RWPE2 (cell line): Measurements from ENCODE around the gene SLC30A10.
"Not testable (repeated sequence)": the region's sequence is repeated elsewhere in the genome, so short reads cannot be mapped to it uniquely, and the experiment has no call there.

Experiments
- ATAC-seq: fragments of 200-7000 bp; cut with Tn5 transposase; 3 replicates; pipeline ENCODE4 v1.9.1; 2021; ENCODE audit warnings: low read depth
- DNase-seq: peaks from one replicate; pipeline ENCODE4 v3.0.0-alpha.2; 2020; ENCODE audit warnings: low spot score
- H3K27ac ChIP-seq: fragments of 450-650 bp; 2 replicates; pipeline ENCODE4 v1.5.1; 2017; ENCODE audit warnings: mild to moderate bottlenecking; ENCODE audit not compliant: poor library complexity, severe bottlenecking
- H3K27me3 ChIP-seq: fragments of 250-450 bp; sonication (Bioruptor Pico); 2 replicates; pipeline ENCODE4 v1.5.1; 2021; ENCODE audit warnings: mild to moderate bottlenecking, moderate library complexity; ENCODE audit not compliant: insufficient read depth, poor library complexity, severe bottlenecking
- H3K36me3 ChIP-seq: fragments of 250-450 bp; sonication (Bioruptor Pico); 2 replicates; pipeline ENCODE4 v1.5.1; 2020; ENCODE audit warnings: low read depth, mild to moderate bottlenecking, moderate library complexity
- H3K4me1 ChIP-seq: fragments of 250-450 bp; sonication (Bioruptor Pico); 2 replicates; pipeline ENCODE4 v1.5.1; 2021; ENCODE audit warnings: mild to moderate bottlenecking, moderate library complexity; ENCODE audit not compliant: insufficient read depth, poor library complexity, severe bottlenecking
- H3K4me3 ChIP-seq: fragments of 250-450 bp; sonication (Bioruptor Pico); 2 replicates; pipeline ENCODE4 v1.5.1; 2021; ENCODE audit warnings: mild to moderate bottlenecking, moderate library complexity; ENCODE audit not compliant: severe bottlenecking
- H3K9me3 ChIP-seq: fragments of 250-450 bp; sonication (Bioruptor Pico); 2 replicates; pipeline ENCODE4 v1.5.1; 2021; ENCODE audit warnings: mild to moderate bottlenecking, moderate library complexity; ENCODE audit not compliant: severe bottlenecking
- TF ChIP-seq, protein P1 (sequence below): fragments of 450-650 bp; IDR thresholded peaks from one replicate; pipeline ENCODE4 v1.5.1; 2017; ENCODE audit warnings: mild to moderate bottlenecking, moderate library complexity; ENCODE audit not compliant: poor library complexity, severe bottlenecking

Gene SLC30A10

DNA sequence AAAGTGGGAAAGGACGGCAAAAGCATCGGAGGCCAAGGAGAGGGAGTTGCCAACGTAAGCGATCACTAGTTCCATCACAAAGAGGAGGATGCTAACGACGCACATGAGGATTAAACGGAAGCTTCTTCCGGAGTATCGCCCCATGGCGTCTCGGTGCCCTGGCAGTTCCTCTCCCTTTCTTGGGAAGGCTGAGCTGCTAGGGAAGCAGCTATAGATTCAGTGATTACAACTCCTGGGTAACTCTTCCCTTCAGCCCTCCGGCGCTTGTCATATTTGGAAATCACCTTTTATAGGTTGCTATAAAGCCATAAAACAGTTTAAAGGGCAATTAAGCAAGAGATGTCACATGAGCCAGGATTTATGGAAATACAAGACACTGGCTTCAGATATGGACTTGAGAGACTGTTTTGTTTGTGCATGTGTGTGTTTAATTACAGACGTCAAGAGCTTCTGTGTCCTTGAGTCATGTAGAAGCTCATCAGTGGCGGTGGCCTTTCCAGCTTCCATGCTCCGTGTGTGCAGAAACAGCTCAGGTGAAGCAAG is 30.6 kb upstream of the SLC30A10 start:
- ATAC-seq (no peak), DNase-seq (no peak)
- no peaks in the 10 kb centered on the region for H3K27me3 ChIP-seq
- H3K36me3 ChIP-seq = no peaks in the 10 kb centered on the region
- no peak overlapping the region for H3K4me3 ChIP-seq
- TF ChIP-seq, protein P1, sequence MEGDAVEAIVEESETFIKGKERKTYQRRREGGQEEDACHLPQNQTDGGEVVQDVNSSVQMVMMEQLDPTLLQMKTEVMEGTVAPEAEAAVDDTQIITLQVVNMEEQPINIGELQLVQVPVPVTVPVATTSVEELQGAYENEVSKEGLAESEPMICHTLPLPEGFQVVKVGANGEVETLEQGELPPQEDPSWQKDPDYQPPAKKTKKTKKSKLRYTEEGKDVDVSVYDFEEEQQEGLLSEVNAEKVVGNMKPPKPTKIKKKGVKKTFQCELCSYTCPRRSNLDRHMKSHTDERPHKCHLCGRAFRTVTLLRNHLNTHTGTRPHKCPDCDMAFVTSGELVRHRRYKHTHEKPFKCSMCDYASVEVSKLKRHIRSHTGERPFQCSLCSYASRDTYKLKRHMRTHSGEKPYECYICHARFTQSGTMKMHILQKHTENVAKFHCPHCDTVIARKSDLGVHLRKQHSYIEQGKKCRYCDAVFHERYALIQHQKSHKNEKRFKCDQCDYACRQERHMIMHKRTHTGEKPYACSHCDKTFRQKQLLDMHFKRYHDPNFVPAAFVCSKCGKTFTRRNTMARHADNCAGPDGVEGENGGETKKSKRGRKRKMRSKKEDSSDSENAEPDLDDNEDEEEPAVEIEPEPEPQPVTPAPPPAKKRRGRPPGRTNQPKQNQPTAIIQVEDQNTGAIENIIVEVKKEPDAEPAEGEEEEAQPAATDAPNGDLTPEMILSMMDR = no peak
- H3K9me3 ChIP-seq = no peaks in the 10 kb centered on the region
- no peaks in the 10 kb centered on the region for H3K4me1 ChIP-seq
- no peak overlapping the region for H3K27ac ChIP-seq

DNA sequence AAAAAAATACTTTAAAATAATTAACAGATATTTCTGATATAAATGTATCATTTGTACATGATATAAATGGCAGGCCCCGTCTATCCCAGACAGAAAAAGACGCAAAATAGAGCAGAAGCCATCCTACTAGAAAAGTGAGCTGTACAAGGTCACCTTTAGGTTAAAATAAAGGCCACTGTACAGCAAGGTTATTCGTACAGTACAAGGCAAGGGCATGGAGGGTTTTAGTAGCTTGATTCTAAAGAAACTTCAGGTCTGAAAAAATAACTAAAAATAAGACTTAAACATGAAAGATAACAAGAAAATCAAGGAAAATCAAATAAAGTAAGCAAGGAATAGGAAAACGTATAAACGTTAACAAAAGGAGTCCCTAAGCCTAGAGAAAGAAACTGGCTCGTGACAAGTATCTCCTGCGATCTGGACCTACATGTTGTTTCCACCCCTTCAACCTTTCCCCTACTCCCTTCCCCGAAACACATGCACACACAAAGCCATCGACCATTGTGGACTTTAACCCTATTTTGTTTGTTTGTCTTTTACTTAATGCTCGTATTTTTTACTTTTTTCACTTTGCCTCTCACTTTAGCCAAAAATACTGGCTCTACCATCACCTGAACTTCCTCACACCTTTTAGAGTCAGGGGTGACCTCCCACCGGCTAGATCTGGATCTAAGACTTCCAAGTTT is 26.5 kb upstream of the SLC30A10 start:
- TF ChIP-seq, protein P1 = no peak
- no peaks in the 10 kb centered on the region for H3K9me3 ChIP-seq
- H3K27ac ChIP-seq = no peak overlapping the region
- H3K27me3 ChIP-seq = no peaks in the 10 kb centered on the region
- ATAC-seq = no peak
- H3K4me1 ChIP-seq = no peaks in the 10 kb centered on the region
- no peaks in the 10 kb centered on the region for H3K36me3 ChIP-seq
- no peak for DNase-seq
- no peak overlapping the region for H3K4me3 ChIP-seq

DNA sequence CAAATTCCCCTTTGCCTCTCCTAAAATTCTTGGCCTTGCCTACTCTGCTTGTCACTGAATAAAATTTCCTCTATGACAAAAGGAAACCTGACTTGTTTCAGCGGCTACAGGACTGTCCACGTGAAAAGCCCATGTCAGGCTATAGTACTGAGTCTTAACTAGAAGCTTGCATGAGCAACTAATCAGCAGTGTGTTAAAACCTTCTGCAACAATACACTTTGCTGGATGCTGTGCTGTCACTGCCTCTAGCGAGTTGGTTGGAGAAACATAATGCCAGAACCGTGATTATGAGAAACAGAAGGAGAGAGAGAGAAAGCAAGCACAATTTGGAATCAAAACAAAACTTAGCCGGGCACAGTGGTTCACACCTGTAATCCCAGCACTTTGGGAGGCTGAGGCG is 25.7 kb upstream of the SLC30A10 start:
- Histone ChIP-seq H3K4me1 (no peaks in the 10 kb centered on the region), H3K27me3 (no peaks in the 10 kb centered on the region), H3K36me3 (no peaks in the 10 kb centered on the region), H3K27ac (no peak overlapping the region), H3K4me3 (no peak overlapping the region), H3K9me3 (no peaks in the 10 kb centered on the region)
- ATAC-seq = no peak
- TF ChIP-seq, protein P1 = no peak
- DNase-seq = no peak

DNA sequence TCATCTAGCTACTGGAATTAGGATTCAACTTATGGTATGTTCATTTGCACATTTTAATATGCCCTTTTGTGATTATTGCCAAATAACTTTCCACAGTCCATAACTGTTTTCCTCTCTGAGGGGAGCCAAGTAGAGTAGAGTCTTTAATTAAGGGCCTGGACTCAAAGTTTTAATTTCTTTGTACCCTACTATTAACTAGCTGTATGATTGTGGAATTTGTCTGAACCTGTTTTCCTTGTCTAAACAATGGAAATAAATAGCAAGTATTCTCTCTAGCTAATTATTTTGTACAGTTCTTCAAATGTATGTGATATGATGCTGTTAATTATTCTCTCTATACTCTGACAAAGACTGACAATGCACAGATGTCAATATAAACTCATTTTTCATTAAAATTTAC is 24.0 kb upstream of the SLC30A10 start:
- Histone ChIP-seq H3K36me3 (no peaks in the 10 kb centered on the region), H3K4me1 (no peaks in the 10 kb centered on the region), H3K4me3 (no peak overlapping the region), H3K9me3 (no peaks in the 10 kb centered on the region), H3K27ac (no peak overlapping the region), H3K27me3 (no peaks in the 10 kb centered on the region)
- TF ChIP-seq, protein P1 = no peak
- ATAC-seq = no peak
- DNase-seq = no peak

DNA sequence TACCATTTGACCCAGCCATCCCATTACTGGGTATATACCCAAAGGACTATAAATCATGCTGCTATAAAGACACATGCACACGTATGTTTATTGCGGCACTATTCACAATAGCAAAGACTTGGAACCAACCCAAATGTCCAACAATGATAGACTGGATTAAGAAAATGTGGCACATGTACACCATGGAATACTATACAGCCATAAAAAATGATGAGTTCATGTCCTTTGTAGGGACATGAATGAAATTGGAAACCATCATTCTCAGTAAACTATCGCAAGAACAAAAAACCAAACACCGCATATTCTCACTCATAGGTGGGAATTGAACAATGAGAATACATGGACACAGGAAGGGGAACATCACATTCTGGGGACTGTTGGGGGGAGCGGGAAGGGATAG is 20.9 kb upstream of the SLC30A10 start:
- not testable (repeated sequence) for DNase-seq, H3K9me3 ChIP-seq, H3K4me3 ChIP-seq, H3K27me3 ChIP-seq, H3K36me3 ChIP-seq, ATAC-seq, H3K4me1 ChIP-seq, H3K27ac ChIP-seq

DNA sequence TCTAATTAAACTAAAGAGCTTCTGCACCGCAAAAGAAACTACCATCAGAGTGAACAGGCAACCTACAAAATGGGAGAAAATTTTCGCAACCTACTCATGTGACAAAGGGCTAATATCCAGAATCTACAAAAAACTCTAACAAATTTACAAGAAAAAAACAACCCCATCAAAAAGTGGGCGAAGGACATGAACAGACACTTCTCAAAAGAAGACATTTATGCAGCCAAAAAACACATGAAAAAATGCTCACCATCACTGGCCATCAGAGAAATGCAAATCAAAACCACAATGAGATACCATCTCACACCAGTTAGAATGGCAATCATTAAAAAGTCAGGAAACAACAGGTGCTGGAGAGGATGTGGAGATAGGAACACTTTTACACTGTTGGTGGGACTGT is 20.4 kb upstream of the SLC30A10 start:
- not testable (repeated sequence) for DNase-seq, ATAC-seq

More for the DNA sequence above, 20.4 kb upstream of the SLC30A10 start:
- H3K4me3 ChIP-seq, H3K36me3 ChIP-seq, H3K4me1 ChIP-seq, H3K27me3 ChIP-seq, H3K9me3 ChIP-seq, H3K27ac ChIP-seq: not testable (repeated sequence)
